ENCODE data around the gene LDLRAD3.

The LDLRAD3 gene

DNA sequence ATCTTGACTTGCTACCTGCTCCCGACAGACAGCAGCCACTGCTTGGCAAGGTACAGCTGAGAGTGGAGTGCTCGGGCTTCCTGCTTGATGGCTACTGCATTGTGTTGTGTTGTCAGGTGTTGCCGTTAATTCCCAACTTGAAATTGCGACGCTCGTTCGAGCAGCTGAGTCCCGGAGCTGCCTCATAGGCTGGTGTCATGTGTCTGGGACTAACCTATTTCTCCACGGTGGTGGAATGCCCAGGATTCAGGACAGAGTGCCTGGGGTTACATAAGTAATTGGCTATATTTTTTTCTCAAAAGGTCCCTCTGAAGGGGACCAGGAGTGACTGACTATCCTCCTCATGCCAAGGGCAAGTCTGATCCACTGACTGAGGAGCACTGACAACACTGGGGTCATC is 326.8 kb downstream of the LDLRAD3 start:
- TF ChIP-seq, protein P1, sequence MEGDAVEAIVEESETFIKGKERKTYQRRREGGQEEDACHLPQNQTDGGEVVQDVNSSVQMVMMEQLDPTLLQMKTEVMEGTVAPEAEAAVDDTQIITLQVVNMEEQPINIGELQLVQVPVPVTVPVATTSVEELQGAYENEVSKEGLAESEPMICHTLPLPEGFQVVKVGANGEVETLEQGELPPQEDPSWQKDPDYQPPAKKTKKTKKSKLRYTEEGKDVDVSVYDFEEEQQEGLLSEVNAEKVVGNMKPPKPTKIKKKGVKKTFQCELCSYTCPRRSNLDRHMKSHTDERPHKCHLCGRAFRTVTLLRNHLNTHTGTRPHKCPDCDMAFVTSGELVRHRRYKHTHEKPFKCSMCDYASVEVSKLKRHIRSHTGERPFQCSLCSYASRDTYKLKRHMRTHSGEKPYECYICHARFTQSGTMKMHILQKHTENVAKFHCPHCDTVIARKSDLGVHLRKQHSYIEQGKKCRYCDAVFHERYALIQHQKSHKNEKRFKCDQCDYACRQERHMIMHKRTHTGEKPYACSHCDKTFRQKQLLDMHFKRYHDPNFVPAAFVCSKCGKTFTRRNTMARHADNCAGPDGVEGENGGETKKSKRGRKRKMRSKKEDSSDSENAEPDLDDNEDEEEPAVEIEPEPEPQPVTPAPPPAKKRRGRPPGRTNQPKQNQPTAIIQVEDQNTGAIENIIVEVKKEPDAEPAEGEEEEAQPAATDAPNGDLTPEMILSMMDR (IDR thresholded peaks at IDR 0.05; ENCODE audit: extremely low read depth, missing control alignments): no peak
- DNase-seq (ENCODE audit: low spot score): no peak

DNA sequence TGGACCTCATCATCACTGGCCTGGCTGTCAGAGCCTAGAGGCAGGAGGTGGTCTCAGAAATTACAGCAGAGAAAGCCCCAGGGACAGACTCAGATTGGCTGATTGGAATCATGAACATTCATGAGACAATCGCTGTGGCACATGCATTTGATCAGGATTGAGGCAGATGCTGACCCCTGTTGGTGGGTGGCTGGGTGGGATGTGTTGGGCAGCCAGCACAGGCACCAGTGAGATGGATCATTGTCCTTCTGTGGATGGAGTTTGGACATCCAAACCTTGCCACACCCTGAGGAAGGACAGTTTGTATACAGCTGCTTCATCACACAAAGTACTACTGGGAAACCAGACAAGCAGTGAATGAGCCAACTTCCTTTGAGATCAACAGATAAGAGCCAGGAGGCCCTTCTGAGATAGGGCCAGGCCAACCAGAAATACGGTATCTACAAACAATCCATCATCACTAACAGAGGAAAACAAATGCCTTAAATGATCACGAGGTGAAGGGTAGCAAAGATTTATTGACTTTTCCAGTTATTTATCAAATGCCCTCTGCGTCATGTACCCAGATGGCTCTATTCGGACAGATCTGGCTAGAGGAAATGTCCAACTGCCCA is 328.0 kb downstream of the LDLRAD3 start:
- TF ChIP-seq, protein P1 (IDR thresholded peaks at IDR 0.05; ENCODE audit: extremely low read depth, missing control alignments): no peak
- DNase-seq (ENCODE audit: low spot score): no peak

DNA sequence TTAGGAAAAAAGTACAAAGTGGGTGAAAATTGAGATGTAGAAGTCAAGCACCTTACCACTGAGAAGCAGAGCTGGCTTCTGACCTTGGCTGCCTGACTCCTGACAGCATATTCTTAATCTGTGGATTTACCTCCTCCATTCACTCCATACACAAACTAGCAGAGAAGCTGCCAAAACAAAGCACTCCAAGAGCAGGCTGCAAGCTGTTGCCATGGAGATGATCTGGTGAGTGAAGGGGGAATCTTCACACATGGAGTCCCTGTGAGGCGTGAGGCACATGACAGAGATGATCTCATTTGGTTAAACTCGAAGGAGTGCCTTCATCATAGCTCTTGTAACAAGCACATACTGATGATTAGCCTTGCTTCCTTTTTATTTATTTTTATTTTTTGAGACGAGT is 329.2 kb downstream of the LDLRAD3 start:
- TF ChIP-seq, protein P1 (IDR thresholded peaks at IDR 0.05; ENCODE audit: extremely low read depth, missing control alignments): no peak
- DNase-seq (ENCODE audit: low spot score): no peak

DNA sequence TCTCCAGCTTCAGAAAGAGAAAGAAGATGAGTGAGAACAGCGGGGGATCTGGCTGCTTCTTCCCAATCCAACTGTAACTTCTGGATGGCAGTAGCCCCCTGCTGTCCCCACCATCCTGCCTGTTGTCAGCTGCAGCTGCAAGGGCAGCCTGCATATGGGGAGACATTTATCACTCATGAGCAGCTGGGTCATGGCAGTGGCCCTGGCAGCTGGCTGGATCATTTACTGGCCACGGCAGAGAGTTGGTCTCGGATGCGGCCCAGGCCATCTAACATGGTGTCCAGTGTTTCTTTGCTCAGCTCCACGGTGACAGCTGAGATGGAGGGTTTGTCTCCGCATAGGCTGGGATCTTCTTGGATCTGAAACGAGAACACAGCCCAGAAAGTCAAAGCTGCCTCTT is 330.6 kb downstream of the LDLRAD3 start:
- TF ChIP-seq, protein P1 (IDR thresholded peaks at IDR 0.05; ENCODE audit: extremely low read depth, missing control alignments): no peak

DNA sequence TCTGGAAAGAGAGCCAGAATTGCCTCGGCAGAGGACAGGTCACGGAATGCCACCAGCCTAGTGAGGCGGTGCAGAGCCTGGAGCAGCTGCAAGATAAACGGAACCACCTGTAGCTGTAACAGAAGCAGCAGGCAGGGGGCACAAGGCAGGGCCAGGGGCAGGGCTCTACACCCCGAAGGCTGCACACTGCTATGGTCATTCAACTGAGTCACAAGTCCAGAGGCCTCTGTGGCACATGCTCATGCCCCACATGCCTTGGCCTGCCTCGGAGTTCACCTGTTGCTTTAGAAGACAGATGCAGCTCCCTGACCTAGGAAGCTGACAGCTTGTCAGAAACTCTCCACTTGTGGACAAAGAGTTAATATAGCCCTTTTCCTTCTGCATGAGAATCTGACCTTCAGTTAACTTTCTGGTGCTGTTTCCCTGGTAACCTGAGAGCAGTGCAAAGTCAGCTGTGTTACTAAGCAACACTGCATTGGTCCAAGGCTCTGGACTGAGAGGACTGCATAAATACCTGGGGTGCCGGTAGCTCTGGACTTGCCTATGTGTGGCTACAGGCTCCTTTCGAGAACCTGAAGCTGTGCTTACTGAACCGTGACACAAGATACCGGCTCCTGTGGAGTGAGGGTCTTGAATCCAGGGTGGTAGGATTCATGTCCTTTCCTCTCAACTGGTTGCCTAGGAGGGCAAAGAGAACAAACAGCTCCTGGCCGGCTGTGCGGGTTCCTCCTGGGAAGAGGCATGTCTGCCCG is 334.8 kb downstream of the LDLRAD3 start:
- DNase-seq (ENCODE audit: low spot score): no peak
- TF ChIP-seq, protein P1 (IDR thresholded peaks at IDR 0.05; ENCODE audit: extremely low read depth, missing control alignments): no peak

More for the DNA sequence above, 330.6 kb downstream of the LDLRAD3 start:
- no peak for DNase-seq (ENCODE audit: low spot score)

DNA sequence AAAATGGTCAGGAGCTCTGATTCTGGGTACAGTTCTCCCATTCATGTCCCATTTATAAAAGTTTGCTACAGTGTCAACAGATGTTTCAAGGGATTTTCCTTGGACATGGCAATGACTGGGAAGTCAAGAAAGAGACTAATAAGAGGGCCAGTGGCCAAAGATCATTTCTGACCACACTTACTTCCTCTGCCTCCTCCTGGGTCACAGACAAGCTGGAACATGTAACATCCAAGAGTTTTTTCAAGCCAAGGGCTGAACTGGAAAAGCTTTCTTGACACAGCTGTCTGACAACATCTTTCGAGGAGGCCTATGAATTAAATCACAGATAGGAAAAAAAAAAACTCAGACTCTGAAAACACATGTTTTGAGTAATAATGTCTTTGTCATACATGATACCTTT is 336.7 kb downstream of the LDLRAD3 start:
- TF ChIP-seq, protein P1 (IDR thresholded peaks at IDR 0.05; ENCODE audit: extremely low read depth, missing control alignments): no peak
- DNase-seq (ENCODE audit: low spot score): no peak

Data from GM20000 (cell line).